ENCODE measurements around the gene TUT4.
A peak's percentile ranks its signal among the peaks of the same experiment; 100 is the strongest.

Gene TUT4

GRCh38 chr1:52472384-52472783 is 80.5 kb downstream of the TUT4 start:
- no peak for DNase-seq (ENCODE audit: low read depth in 2 of 2)

GRCh38 chr1:52469108-52469507 is 83.8 kb downstream of the TUT4 start:
- no peak for DNase-seq (ENCODE audit: low read depth in 2 of 2)

- DNase-seq (ENCODE audit: low read depth in 2 of 2): no peak
Observed at GRCh38 chr1:52463891-52464290, 89.0 kb downstream of the TUT4 start.

- no peak for DNase-seq (ENCODE audit: low read depth in 2 of 2)
Observed at GRCh38 chr1:52461821-52462220, 91.1 kb downstream of the TUT4 start.

DNA sequence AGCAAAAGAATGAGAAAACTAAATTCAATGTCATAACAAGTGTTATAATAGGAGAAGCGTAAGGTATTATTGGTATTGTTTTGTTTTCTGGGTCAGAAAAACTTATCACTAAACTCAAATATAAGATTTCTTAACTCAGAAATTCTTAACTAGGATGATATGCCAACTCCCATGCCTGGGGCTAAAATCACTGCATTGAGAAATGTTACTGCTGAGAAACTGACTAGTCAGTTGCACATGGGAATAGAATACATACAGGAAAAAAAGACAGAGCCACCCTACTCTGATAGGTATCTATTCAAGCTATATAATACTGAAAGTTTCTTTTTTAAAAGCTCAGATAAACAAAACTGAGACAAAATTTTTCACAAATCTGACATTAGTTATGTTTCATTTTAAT is 92.2 kb downstream of the TUT4 start:
- DNase-seq (ENCODE audit: low read depth in 2 of 2): no peak

DNA sequence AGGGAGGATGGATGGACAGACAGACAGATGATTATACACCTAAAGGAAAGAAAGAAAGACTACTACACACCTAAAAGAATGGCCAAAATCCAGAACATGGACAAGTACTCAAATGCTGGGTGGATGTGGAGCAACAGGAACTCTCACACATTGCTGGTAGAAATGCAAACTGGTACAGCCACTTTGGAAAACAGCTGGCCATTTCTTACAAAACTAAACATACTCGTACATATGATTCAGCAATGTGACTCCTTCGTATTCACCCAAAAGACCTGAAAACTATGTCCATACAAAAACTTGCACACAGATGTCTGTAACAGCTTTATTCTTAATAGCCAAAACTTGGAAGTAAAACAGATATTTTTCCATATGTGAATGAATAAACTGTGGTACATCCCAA is 97.2 kb downstream of the TUT4 start:
- no peak for DNase-seq (ENCODE audit: low read depth in 2 of 2)

- DNase-seq (ENCODE audit: low read depth in 2 of 2): no peak
Observed at GRCh38 chr1:52454779-52455178, 98.1 kb downstream of the TUT4 start.

GRCh38 chr1:52454127-52454526 is 98.8 kb downstream of the TUT4 start:
- no peak for DNase-seq (ENCODE audit: low read depth in 2 of 2)

DNA sequence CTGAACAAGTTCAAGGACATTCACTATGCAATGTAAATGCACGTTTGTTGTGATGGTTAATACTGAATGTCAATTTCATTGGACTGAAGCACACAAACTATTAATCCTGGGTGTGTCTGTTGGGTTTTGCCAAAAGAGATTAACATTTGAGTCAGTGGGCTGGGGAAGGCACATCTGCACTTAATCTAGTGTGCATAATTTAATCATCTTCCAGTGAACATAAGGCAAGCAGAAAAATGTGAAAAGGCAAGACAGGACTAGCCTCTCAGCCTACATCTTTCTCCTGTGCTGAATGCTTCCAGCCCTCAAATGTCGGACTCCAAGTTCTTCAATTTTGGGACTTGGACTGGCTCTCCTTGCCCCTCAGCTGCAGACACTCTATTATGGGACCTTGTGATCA is 108.4 kb downstream of the TUT4 start:
- DNase-seq (ENCODE audit: low read depth in 2 of 2): no peak

DNA sequence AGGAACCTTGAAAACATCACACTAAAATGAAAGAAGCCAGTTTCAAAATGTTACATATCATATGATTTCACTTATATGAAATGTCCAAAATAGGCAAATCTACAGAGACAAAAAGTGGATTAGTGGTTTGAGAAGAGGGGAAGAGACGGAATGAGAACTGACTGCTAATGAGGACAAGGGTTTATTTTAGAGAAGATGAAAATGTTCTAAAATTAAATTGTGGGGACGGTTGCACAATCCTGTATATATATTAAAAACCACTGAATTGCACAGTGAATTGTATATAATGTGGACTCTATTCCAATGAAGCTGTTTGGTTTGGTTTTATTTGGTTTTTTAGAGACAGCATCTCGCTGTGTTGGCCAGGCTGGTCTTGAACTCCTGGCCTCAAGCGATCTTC is 112.9 kb downstream of the TUT4 start:
- no peak for DNase-seq (ENCODE audit: low read depth in 2 of 2)

DNA sequence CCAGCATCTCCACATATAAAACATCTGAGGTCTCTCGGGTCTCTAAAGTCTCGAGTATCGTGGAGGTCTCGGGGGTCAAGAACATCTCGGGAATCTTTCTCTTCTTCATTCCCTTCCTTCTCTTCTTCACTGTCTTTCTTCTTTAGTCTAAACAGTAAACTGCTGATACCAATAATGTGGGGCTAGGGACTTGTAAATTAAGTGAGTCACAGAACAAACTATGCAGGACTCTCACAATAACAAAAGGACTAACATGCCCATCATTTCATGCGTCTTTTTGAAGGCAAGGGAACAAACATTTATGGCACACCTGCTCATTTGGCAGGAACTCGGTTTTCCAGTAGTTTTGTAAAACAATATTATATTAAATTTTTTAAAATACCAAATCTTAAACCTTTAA is 116.1 kb downstream of the TUT4 start:
- DNase-seq (ENCODE audit: low read depth in 2 of 2): no peak

DNA sequence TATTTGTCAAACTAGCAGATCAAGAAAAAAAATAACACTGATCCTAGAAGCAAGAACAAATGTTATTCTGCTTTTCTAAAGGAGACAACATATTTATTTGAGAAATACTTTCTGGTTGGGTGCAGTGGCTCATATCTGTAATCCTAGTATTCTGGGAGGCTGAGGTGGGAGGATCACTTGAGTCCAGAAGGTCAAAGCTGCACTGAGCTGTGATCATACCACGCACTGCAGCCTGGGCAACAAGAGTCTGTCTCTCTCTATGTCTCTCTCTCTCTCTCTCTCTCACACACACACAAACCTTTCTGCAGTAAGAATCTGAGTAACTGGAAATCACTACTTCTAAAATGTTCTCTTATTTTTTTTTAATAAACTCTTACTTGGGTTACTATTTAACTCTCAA is 117.2 kb downstream of the TUT4 start:
- no peak for DNase-seq (ENCODE audit: low read depth in 2 of 2)

- DNase-seq (ENCODE audit: low read depth in 2 of 2): no peak
Observed at GRCh38 chr1:52435211-52435610, 117.7 kb downstream of the TUT4 start.

DNA sequence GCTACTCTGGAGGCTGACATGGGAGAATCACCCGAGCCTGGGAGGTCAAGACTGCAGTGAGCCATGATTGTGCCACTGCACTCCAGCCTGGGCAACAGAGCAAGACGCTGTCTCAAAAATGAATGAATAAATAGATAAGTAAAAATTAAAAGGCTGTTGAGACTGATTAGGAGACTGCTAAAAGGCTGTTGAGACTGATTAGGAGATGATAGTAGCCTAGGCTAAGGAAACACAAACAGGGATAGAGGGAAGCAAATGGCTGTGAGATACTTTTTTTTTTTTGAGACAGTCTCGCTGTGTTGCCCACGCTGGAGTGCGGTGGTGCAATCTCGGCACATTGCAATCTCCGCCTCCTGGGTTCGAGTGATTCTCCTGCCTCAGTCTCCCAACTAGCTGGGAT is 120.1 kb downstream of the TUT4 start:
- DNase-seq (ENCODE audit: low read depth in 2 of 2): no peak

DNA sequence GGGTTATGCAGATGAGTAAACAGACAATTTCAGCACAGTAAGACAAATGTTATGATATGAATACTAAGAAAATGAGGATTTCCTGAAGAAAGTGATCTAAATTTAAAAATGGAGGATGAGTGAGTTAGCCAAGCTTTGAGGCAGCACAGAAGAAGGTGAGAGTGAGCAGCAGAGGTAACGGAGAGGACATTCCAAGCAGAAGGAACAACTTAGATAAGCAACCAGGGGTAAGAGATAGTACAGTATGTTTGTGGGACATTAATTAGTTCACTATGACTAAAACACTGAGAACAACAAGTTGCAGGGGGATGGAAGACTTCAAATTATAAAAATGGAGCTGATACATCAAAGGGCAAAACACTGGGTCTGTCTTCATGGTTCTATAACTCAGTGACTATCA is 125.7 kb downstream of the TUT4 start:
- DNase-seq (ENCODE audit: low read depth in 2 of 2): no peak

GRCh38 chr1:52426371-52426770 is 126.5 kb downstream of the TUT4 start:
- no peak for DNase-seq (ENCODE audit: low read depth in 2 of 2)

DNA sequence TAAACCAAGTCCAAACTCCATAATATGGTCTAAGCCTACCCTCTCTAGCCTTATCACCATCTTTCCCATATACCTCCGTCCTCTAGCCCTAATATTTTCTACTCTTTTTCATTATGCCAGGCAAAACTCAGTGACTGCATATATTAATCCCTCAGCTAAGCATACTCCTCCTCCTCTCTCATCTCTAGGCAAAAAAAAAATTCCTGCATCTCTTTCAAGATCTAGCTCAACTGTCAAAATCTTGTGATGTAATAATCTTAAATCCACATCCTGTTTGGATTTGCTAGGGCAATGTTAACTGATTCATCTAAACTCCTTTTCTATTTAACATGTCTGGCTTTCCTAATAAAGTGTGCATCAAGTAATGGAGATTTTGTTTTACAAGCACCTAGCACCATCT is 128.1 kb downstream of the TUT4 start:
- no peak for DNase-seq (ENCODE audit: low read depth in 2 of 2)

GRCh38 chr1:52424231-52424636 is 128.7 kb downstream of the TUT4 start:
- DNase-seq (ENCODE audit: low read depth in 2 of 2): peak in 1 of 2 donors; percentile 2

DNA sequence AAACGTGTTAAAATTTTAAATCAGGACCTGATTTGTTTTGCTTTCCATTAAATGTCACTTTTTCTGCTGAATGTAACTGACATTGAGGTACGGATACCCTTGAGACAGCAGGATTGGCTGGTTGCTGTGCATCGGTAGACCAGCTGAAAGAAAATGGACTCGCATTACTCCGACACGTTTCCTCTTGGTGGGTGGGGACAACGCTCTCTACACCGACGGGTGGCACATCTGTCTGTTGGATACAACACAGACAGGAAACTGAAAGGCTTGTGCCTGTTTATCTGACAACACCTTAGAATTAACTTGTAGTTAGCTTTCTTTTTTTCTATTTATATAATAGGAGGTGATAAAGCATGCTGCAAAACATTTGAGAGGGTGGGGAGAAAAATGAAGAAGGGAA is 129.1 kb downstream of the TUT4 start:
- DNase-seq (ENCODE audit: low read depth in 2 of 2): peak; percentile 33 to 46

DNA sequence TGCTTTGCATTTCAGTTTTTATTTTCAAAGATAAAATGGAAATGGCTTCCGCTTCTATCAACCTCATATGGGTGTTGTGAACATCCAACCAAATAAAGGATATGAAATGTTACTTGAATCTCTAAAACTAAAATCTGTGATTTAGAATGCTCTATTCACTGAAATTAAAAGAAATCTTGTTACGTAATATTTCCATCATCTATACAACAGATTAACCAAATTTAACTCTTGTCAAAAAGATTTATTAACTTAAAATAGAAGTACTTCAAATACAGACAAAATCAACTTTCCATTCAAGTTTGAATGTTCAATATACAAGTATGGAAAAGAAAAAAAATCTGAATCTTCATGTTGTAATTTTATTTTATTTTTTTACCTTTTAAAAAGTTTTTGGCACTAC is 129.8 kb downstream of the TUT4 start:
- DNase-seq (ENCODE audit: low read depth in 2 of 2): no peak

GRCh38 chr1:52420713-52421112 is 132.2 kb downstream of the TUT4 start:
- DNase-seq (ENCODE audit: low read depth in 2 of 2): no peak

DNA sequence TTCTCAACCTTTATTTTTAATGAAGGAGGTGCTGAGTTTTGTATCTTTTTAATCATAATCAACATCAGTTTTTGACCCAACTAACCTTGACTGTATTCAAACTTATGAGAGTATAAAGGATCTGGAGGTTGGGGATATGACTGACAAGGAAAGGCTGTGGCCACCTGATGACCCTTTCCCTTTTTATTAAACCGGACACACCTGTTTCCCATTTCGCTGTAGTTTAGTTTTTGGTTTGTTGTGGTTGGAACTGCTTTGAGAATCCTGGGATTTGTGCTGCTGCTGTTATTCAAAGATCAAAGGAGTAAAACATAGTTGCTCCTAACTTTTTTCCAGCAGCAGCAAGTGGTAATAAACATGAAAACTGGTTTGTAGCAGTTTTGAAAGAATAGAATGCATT is 136.1 kb downstream of the TUT4 start:
- no peak for DNase-seq (ENCODE audit: low read depth in 2 of 2)

DNA sequence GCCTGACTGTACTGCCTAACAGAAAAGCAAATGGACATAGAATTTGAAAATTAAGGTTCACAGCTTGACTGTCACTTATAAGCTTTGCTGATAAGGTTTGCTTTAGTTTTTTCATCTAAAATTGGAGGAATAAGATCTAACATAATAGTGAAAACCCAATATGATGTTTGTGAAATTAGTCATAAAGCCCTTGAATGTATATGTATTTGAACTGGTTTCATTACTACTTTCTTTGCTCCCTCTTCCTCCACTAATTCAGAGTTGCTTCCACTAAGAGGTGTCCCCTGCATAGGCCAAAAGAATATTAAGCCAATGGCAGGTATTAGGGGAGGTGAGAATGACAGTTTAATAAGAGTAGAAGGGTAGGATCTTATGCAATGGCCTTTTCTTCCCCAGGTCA is 137.9 kb downstream of the TUT4 start:
- no peak for DNase-seq (ENCODE audit: low read depth in 2 of 2)

GRCh38 chr1:52413410-52413989 is 139.4 kb downstream of the TUT4 start:
- no peak for DNase-seq (ENCODE audit: low read depth in 2 of 2)

- DNase-seq (ENCODE audit: low read depth in 2 of 2): no peak
Observed at GRCh38 chr1:52404975-52405338, 147.9 kb downstream of the TUT4 start.
